SK-N-SH (cell line): Measurements from ENCODE around the gene CDCP2. TPM values are rescaled to one million over a fixed set of nuclear protein-coding genes. Genes with fewer than 3 reads are reported as not detected.

Experiments
- CTCF ChIA-PET: fragments of 300-600, 350-600 bp; formaldehyde crosslinking; extraction: SDS; loops from one replicate; lab custom pipeline; 2021; lab: Yijun Ruan, JAX
- POLR2A ChIA-PET: fragments of 350-600 bp; sonication (Branson Sonifier 250); formaldehyde crosslinking; extraction: SDS; loops from one replicate; lab custom pipeline; 2020; ENCODE audit warnings: antibody characterized with exemption, inconsistent platforms; lab: Yijun Ruan, JAX
- DNase-seq: peaks from one replicate; pipeline ENCODE4 v3.0.0; 2012
- H2AFZ ChIP-seq: fragments of 200-600 bp; sonication (generic); 2 replicates; pipeline ENCODE4 v1.8.1; 2016; ENCODE audit warnings: antibody characterized with exemption, mild to moderate bottlenecking, low read depth
- H3F3A ChIP-seq: fragments of 200-600 bp; sonication (generic); replicated peaks from 2 replicates; pipeline ENCODE3; 2016; ENCODE audit warnings: antibody characterized with exemption, mild to moderate bottlenecking; ENCODE audit not compliant: insufficient read depth
- H3K27ac ChIP-seq, 2 experiments: fragments of 200-500 bp in 1 of 2; fragments of 200-600 bp in 1 of 2; sonication (Bioruptor generic) in 1 of 2; sonication (generic), shearing (Covaris generic) in 1 of 2; 2 replicates each; pipeline versions ENCODE4 v1.5.1 to v1.6.1; 2014 to 2016; ENCODE audit warnings: low read depth in 2 of 2, inconsistent platforms in 1 of 2, low read length in 1 of 2, mild to moderate bottlenecking in 1 of 2, mixed read lengths in 1 of 2
- H3K27me3 ChIP-seq: fragments of 200-600 bp; sonication (generic), shearing (Covaris generic); 2 replicates; pipeline ENCODE4 v1.6.1; 2016; ENCODE audit warnings: mixed run types; ENCODE audit not compliant: insufficient read depth
- H3K36me3 ChIP-seq, 2 experiments: fragments of 200-500 bp in 1 of 2; fragments of 200-600 bp in 1 of 2; sonication (Bioruptor generic) in 1 of 2; sonication (generic) in 1 of 2; replicated peaks in 1 of 2; 2 replicates each; pipeline versions ENCODE3 to v1.5.1; 2014 to 2016; ENCODE audit warnings: low read length in 1 of 2, mild to moderate bottlenecking in 1 of 2; ENCODE audit not compliant: insufficient read depth in 2 of 2, control insufficient read depth in 1 of 2
- H3K4me1 ChIP-seq, 2 experiments: fragments of 200-500 bp in 1 of 2; fragments of 200-600 bp in 1 of 2; sonication (Bioruptor generic) in 1 of 2; sonication (generic), shearing (Covaris generic) in 1 of 2; 2 replicates each; pipeline versions ENCODE4 v1.5.1 to v1.6.1; 2014 to 2016; ENCODE audit warnings: low read depth in 1 of 2, low read length in 1 of 2, mixed run types in 1 of 2; ENCODE audit not compliant: insufficient read depth in 2 of 2, control insufficient read depth in 1 of 2
- H3K4me2 ChIP-seq: fragments of 200-600 bp; sonication (generic), shearing (Covaris generic); 2 replicates; pipeline ENCODE4 v1.6.1; 2017; ENCODE audit warnings: mixed run types
- H3K4me3 ChIP-seq, 2 experiments: fragments of 200-500 bp in 1 of 2; fragments of 200-600 bp in 1 of 2; sonication (Bioruptor generic) in 1 of 2; sonication (generic), shearing (Covaris generic) in 1 of 2; 2 replicates each; pipeline versions ENCODE4 v1.5.1 to v1.8.1; 2014 to 2016; ENCODE audit warnings: low read depth in 2 of 2, inconsistent platforms in 1 of 2, low read length in 1 of 2, mild to moderate bottlenecking in 1 of 2, mixed read lengths in 1 of 2, moderate library complexity in 1 of 2
- H3K79me2 ChIP-seq: fragments of 200-600 bp; sonication (generic); 2 replicates; pipeline ENCODE4 v1.8.1; 2017; ENCODE audit warnings: mild to moderate bottlenecking; ENCODE audit not compliant: insufficient read depth
- H3K9ac ChIP-seq: fragments of 200-600 bp; sonication (generic); 2 replicates; pipeline ENCODE4 v1.6.1; 2017; ENCODE audit warnings: mixed run types
- H3K9me2 ChIP-seq: fragments of 200-600 bp; sonication (generic); 2 replicates; pipeline ENCODE4 v1.6.1; 2017; ENCODE audit warnings: mixed run types
- H3K9me3 ChIP-seq: fragments of 200-600 bp; sonication (generic); 2 replicates; pipeline ENCODE4 v1.6.1; 2017; ENCODE audit warnings: mixed run types, mild to moderate bottlenecking, moderate library complexity
- H4K20me1 ChIP-seq: fragments of 200-600 bp; sonication (generic); 2 replicates; pipeline ENCODE4 v1.6.1; 2017; ENCODE audit warnings: mild to moderate bottlenecking, mixed run types; ENCODE audit not compliant: insufficient read depth
- CTCF ChIP-seq: fragments of 200-600 bp; sonication (generic); IDR thresholded peaks from 2 replicates; pipeline ENCODE4 v1.6.1; 2017; ENCODE audit warnings: antibody characterized with exemption, mild to moderate bottlenecking, moderate library complexity
- ELF1 ChIP-seq: IDR thresholded peaks from 2 replicates; pipeline ENCODE4 v1.4.0; 2012
- EP300 ChIP-seq, 2 experiments: IDR thresholded peaks; 2 replicates each; pipeline versions ENCODE4 v1.4.0 to v1.6.1; 2012; ENCODE audit warnings: borderline replicate concordance in 1 of 2, low read depth in 1 of 2, low read length in 1 of 2
- EZH2phosphoT487 ChIP-seq: fragments of 200-600 bp; sonication (generic); IDR thresholded peaks from 2 replicates; pipeline ENCODE4 v1.6.1; 2017; ENCODE audit warnings: low read depth, mixed run types, mild to moderate bottlenecking, antibody characterized with exemption, moderate library complexity, borderline replicate concordance
- FOXJ3 ChIP-seq: sonication (generic); formaldehyde crosslinking; IDR thresholded peaks from 2 replicates; pipeline ENCODE4 v1.5.1; 2020; ENCODE audit warnings: mild to moderate bottlenecking, missing genetic modification reagents
- MAX ChIP-seq: IDR thresholded peaks from 2 replicates; pipeline ENCODE4 v1.4.0; 2012; ENCODE audit warnings: low read depth
- RCOR1 ChIP-seq: fragments of 150-350 bp; IDR thresholded peaks from 2 replicates; pipeline ENCODE4 v1.6.1; 2017; ENCODE audit warnings: antibody characterized with exemption, low read length
- RFX5 ChIP-seq: IDR thresholded peaks from 2 replicates; pipeline ENCODE4 v1.6.1; 2012; ENCODE audit warnings: mild to moderate bottlenecking, improper control_type of control experiment, low read length
- RXRA ChIP-seq: IDR thresholded peaks from 2 replicates; pipeline ENCODE4 v1.4.0; 2012; ENCODE audit warnings: low read depth, mild to moderate bottlenecking, borderline replicate concordance
- SIN3A ChIP-seq: IDR thresholded peaks from 2 replicates; pipeline ENCODE4 v1.6.1; 2012; ENCODE audit warnings: low read depth, mild to moderate bottlenecking, low read length, moderate library complexity, borderline replicate concordance
- TEAD4 ChIP-seq: IDR thresholded peaks from 2 replicates; pipeline ENCODE4 v1.4.0; 2012; ENCODE audit warnings: mild to moderate bottlenecking, borderline replicate concordance; ENCODE audit not compliant: insufficient read depth
- USF1 ChIP-seq: IDR thresholded peaks from 2 replicates; pipeline ENCODE4 v1.4.0; 2012; ENCODE audit warnings: low read depth, borderline replicate concordance
- WGBS: methylation state at CpG from one replicate; pipeline ENCODE4 v1.1.6; 2017; ENCODE audit warnings: low lambda C conversion rate; 5-methylcytosine and 5-hydroxymethylcytosine counted together
- polyA plus RNA-seq, 3 experiments: library from polyadenylated mRNA; depleted of rRNA; stranded (reverse); fragments of >200 nt; gene quantifications; 2 replicates each; pipeline ENCODE4 v1.2.3, GENCODE V29; 2012

Gene CDCP2
- polyA plus RNA-seq, 1 of the 3 experiments (the other 2 are of a cell fraction), result not detected

GRCh38 chr1:54142146-54142900 lies 10.5 kb downstream of the CDCP2 start:
- ChIA-PET CTCF (interaction anchor here (1.0 kb wide), 1 partner anchor 347 kb away, joined by 4 read pairs; no protein-coding TSS in a partner anchor), POLR2A (no interaction called here)
- TF ChIP-seq CTCF (no peak), ELF1 (no peak)
- Histone ChIP-seq H3K27ac (no peak overlapping the region), H3K9me2 (no peaks in the 10 kb centered on the region), H2AFZ (no peak overlapping the region), H3K36me3 (no peaks in the 10 kb centered on the region), H3F3A (no peaks in the 10 kb centered on the region), H3K4me1 (peaks cover 0 to 10% of the 10 kb centered on the region in 2 experiments; a peak in 1 of 4 replicates), H4K20me1 (no peaks in the 10 kb centered on the region), H3K4me3 (no peak overlapping the region), H3K9ac (no peak overlapping the region), H3K4me2 (no peak overlapping the region), H3K27me3 (no peaks in the 10 kb centered on the region), H3K9me3 (no peaks in the 10 kb centered on the region), H3K79me2 (no peaks in the 10 kb centered on the region)
- no peak for DNase-seq
- 68% methylated on average over 9 of the region's 9 CpGs for WGBS

- no peak for TF ChIP-seq SIN3A
- no peak for TF ChIP-seq EP300 (IDR thresholded peaks at IDR 0.05; ENCODE audit: borderline replicate concordance in 1 of 2, low read depth in 1 of 2, low read length in 1 of 2)
- no peak for TF ChIP-seq RFX5
- TF ChIP-seq MAX, result no peak
- TF ChIP-seq USF1, result no peak
- TF ChIP-seq FOXJ3 (CRISPR knock-in tag), result no peak
- no peak for TF ChIP-seq TEAD4
- no peak for TF ChIP-seq RXRA
- no peak for TF ChIP-seq EZH2phosphoT487
- no peak for TF ChIP-seq RCOR1
- ChIA-PET CTCF (interaction anchor here (5.8 kb wide), 1 partner anchor 16 kb away, joined by 37 read pairs; no protein-coding TSS in a partner anchor), POLR2A (no interaction called here)
- no peaks in the 10 kb centered on the region for H3K79me2 ChIP-seq
- H3K9me3 ChIP-seq, result no peaks in the 10 kb centered on the region
- peaks cover 0 to 28% of the 10 kb centered on the region in 2 experiments; a peak in 2 of 4 replicates for H3K4me1 ChIP-seq
- H3K9me2 ChIP-seq, result no peaks in the 10 kb centered on the region
- no peaks in the 10 kb centered on the region for H3K27me3 ChIP-seq
- no peaks in the 10 kb centered on the region for H3K36me3 ChIP-seq
- DNase-seq, result no peak
- no peak overlapping the region for H2AFZ ChIP-seq
- no peaks in the 10 kb centered on the region for H3F3A ChIP-seq
- WGBS, result 96% methylated on average over 5 of the region's 12 CpGs
- H3K27ac ChIP-seq, result no peak overlapping the region
- H4K20me1 ChIP-seq, result no peaks in the 10 kb centered on the region
- H3K4me3 ChIP-seq, result no peak overlapping the region
- no peak overlapping the region for H3K9ac ChIP-seq
- no peak overlapping the region for H3K4me2 ChIP-seq
Observed at GRCh38 chr1:54139711-54140110, 13.1 kb downstream of the CDCP2 start.
